Skin of body (tissue), 2 donors: ENCODE measurements around the gene DCDC2C. TPM values are rescaled to one million over a fixed set of nuclear protein-coding genes. Genes with fewer than 3 reads are reported as not detected.

ENCODE experiments used
- DNase-seq: peaks from one replicate; lab custom pipeline; 2025; lab: John Stamatoyannopoulos, UW
- total RNA-seq: library from RNA; depleted of rRNA; stranded (reverse); fragments of >200 nt; gene quantifications from one replicate; pipeline ENCODE4 v1.2.3, GENCODE V29; 2014

DCDC2C gene
- total RNA-seq, 1 donor from 2014 or later = 0.20 TPM

DNA sequence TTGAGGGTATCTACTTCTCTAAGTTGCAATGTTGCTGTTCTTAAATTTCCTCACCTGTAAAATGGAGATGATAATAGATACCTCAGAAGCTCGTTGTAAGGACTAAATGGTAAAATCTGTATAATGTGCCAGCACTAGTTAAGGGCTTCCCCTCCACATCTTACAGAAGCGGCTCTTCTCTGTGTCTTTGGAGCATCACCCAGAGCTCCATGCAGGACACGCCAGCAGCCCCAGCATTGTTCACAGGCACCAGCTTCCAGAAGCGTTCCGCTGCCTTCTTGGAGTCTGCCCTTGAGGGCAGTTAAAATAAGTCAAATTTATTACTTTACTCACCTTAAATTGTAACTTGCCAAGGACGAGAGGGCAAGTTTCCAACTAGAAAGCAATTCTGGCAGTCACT, 5.8 kb downstream of the DCDC2C start:
- DNase-seq = no peak

DNA sequence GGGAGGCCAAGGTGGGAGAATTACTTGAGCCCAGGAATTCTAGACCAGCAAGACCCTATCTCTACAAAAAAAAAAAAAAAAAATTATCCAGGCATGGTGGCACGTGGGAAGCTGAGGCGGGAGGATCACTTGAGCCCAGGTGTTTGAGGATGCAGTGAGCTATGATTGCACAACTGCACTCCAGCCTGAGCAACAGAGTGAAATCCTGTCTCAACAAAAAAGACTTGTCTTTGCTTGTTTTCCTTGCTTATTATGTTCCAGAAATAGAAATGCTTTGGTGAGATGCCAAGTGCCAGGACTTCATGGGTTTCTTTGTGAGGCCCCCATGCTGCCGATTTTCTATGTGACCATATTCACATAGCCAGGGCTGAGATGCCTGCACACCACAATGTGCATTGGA, 9.0 kb downstream of the DCDC2C start:
- DNase-seq = peak; percentile 46

DNA sequence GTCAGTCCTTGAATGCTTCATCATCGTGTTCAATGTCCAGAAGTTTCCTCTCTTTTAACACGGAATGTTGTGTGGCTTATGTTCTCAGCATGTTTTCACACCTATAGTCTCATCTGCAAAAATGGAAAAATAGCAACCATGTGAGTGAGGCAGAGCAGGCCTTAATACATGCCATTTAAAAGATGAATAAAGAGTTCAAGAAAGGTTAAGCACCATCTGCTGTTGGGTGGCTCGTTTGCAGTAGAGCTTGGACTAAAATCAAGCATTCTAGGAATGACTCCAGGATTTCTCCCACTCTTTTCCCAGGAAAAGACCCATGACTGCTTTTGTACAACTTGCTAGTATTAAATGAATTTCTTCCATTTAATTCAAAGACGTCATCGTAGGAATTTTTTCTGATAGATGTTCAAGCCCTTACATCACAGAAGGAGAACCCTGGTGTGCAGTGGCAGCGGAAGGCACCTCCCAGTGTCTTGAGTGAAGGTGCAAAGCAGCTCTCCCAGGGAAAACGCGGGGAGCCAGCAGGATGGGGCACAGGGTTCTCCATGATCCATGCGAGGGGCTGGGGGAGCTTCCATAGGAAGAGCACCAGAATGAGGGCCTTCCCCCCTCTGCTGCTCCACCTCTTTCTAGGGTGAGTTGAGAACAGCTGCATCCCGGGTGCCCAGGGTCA, 9.6 kb downstream of the DCDC2C start:
- DNase-seq = peak; percentile 48

DNA sequence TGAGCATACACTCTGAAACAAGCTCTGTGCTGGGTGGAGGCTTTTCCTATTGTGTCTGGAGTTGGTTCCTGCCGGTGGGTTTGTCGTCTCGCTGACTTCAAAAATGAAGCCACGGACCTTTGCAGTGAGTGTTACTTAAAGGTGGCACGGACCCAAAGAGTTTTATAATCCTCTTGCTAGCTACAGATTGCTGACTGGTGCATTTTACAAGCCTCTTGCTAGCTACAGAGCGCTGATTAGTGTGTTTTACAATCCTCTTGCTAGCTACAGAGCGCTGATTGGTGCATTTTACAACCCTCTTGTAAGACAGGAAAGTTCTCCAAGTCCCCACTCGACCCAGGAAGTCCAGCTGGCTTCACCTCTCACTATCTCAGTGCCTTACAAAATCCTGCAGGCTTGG, 15.3 kb downstream of the DCDC2C start:
- no peak for DNase-seq

- no peak for DNase-seq
Measured at GRCh38 chr2:3725002-3725401, 21.6 kb downstream of the DCDC2C start.

- DNase-seq = no peak
Measured at GRCh38 chr2:3725458-3726250, 22.3 kb downstream of the DCDC2C start.

DNA sequence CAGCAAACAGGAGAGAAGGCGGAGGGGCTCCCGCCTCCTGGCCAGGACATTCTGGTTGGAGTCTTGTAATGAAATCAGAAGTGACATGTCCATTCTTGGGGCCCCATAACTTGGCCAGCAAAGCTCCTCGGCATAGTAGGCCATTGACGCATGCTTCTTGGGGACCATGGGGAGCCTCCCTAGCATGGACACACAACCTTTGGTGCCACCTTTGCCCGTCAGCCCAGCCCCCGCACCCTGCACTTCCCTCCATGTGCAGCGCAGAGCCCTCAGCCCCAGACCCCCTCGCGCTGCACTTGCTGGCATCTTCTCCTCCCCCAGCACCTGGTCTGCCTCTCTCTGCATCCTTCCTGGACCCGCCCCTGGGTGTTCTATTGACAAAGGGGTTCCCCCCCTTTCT, 23.1 kb downstream of the DCDC2C start:
- no peak for DNase-seq

DNA sequence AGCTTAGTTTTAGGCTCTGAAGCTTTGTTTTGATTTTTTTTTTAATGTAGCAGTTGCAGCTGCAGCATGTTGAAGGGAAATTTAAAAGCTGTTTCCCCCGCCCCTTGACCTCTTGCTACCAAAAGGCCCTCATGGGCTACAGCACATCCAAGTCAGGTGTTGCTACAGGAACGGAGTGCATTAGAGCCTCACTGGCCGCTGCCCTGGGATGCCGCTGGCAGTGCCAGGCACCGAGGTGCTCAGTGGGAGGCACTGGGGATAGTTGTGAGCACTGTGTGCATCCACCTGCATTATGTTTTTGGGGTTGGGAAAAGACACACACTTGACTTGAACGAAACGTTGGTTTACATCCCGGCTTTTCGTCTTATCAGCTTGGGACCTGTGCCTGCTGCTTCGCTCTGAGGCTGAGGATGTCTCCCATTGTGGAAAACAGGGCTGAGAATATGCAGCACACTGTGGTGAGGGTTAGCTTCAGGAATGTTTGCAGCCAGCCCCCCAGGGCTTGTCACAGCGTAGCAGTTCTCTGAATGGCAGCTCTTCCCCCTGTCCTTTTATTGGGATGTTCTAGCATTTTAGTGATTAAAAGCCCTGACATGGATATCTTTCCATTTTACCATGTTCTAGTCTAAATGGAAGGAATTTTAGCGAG, 24.1 kb downstream of the DCDC2C start:
- DNase-seq = no peak

- peak; percentile 71 for DNase-seq
Measured at GRCh38 chr2:3728104-3729054, 25.0 kb downstream of the DCDC2C start.

DNA sequence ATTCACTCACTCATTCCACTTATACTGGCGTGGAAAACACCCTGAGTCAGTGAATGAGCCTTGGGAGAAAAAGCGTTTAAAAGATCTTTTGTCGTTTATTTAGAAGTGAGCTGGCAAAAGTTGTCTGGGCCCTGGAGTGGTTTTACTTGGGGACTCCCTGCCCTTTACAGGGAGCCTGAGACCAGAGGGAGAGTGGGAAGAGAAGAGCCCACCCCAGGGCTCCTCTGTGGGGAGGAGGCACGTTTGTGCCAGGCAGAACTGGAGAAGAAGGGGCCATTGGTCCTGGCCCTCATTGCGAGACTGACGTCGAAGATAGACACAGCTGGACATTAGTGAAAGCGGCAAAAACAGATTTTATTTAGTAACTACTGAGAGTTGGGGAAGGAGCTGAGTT, 25.7 kb downstream of the DCDC2C start:
- no peak for DNase-seq

DNA sequence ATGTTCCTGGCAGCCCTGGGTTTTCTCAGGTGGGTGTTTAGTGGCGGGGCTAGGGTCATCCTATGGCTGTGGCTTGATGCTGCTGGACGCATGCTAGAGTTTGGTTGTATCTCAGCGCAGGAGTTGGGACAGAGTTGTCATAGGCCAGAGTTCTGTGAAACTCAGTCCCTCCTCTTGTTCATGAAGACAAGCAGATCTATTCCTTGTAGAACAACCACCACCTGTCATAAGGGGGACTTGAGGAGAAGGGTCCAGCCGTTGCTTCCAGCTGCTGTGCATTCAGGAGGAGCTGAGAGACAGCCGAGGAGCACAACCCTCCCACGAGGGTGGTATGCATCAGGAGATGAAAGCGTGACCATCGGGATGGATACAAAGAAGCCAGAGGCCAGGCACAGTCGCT, 26.4 kb downstream of the DCDC2C start:
- no peak for DNase-seq

DNA sequence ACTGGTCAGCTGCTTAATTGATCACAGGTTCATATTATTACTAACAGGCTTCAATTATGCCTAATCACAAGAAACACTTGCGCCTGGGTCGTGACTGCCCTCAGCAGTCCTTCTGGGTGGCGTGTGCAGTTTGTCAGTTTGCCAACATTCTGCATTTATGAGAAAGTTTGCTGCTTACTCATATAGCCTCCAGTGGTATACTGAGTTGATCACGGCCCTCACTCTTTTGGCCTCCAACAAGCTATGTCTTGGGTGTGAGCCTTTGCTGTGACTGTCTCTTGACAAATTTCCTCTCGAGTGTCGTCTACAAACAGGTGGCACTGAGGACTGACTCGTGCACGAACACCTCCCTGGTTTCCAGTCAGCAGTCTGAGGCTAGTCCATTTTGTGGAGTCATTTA, 27.3 kb downstream of the DCDC2C start:
- no peak for DNase-seq

DNA sequence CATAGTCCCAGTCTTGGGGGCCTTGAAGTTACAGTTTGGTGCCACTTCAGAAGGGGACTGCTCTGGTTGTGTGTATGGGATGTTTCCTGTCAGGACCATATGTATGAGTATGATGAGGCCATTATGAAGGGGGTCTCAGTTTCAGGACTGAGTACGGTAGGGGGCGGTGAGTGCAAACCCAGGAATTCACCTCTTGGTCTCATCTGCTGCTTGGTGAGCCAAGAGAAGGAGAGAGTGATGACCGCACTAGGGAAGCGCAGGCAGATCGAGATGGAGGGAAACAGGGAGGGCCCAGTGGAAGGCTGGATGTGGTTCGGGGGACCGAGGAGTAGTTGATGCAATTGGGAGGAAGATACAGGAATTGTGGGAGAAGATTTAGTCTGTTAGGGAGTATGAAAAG, 28.5 kb downstream of the DCDC2C start:
- DNase-seq = no peak

GRCh38 chr2:3736112-3736511, 32.7 kb downstream of the DCDC2C start:
- no peak for DNase-seq

- no peak for DNase-seq
Measured at GRCh38 chr2:3737128-3737527, 33.8 kb downstream of the DCDC2C start.

DNA sequence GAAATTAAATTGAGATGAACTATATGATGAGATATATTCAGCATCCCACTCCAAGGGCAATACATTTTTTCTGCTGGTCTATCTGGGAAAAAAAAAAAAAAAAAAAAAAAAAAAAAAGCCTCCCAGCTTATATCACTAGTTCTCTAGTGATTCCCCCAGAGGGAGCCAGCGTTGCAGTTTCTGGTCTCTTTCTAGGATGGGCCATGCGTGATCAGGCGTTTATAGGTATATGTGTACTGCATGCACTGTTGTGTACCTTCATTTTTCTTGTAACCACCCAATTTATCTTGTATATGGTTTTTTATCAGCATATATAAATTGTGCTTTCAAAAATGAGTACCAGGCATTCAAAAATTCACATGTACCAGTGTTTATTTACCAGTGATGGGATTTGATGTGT, 35.1 kb downstream of the DCDC2C start:
- DNase-seq = no peak

GRCh38 chr2:3739313-3739712, 35.9 kb downstream of the DCDC2C start:
- DNase-seq = no peak

DNA sequence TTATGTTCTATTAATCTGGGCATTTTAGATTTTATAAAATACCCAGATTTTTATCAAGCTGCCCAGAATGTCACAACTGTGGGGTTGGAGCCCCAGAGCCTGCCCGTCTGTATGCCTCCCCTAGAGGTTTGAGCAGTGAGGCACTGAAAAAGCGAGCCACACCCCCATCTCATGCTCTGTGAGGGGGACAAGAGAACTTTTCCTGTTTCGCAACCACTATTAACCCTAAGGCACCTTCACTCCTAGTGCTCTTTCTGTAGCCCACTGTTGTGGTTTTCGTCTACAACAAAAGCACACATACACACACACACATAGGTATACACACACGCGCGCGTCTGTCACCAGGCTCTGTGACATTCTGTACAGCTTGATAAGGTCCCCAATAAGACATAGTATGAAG, 38.0 kb downstream of the DCDC2C start:
- no peak for DNase-seq

DNA sequence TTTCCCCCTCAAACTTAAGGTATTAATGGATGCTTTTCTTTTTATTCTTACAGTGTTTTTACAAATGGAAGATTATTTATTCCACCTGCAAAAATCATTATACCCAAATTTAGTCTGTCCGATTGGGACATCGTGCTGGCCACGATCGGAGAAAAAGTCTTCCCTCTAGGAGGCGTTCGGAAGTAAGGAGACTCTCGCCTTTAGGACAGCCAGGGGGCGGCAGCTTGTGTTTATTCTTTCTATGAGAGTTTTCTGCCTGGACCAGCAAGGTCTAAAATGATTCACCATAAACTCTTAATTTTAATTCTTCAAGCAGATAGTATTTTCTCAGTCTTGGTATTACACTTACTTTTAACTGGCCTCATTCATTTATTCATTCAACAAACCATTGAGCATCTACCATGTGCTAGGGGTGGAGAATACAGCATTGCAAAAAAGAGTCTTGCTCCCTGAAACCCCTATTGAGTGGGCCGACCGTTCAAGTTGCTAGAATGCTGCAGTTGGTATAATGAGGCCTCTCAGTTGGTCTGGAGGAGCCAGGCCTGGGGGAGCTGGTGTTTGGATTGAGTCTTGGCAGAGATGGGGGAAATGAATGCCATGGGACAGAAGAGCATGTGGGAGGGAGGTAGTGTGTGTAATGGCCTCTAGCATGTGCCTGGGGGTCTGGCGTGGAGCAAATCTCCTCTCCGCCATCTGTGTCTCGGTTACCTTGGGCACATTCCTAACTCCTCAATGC, 38.7 kb downstream of the DCDC2C start:
- DNase-seq = no peak

GRCh38 chr2:3742743-3743508, 39.6 kb downstream of the DCDC2C start:
- DNase-seq = no peak
